ENCODE data around the gene FKTN.
"Not testable (repeated sequence)": the region's sequence is repeated elsewhere in the genome, so short reads cannot be mapped to it uniquely, and the experiment has no call there.

- not testable (repeated sequence) for TF ChIP-seq CTCF (IDR thresholded peaks at IDR 0.05); NFYB (CRISPR knock-in tag; conservative IDR thresholded peaks at IDR 0.05; ENCODE audit: low read depth); SP1 (CRISPR knock-in tag; conservative IDR thresholded peaks at IDR 0.05); ZNF232 (CRISPR knock-in tag; IDR thresholded peaks at IDR 0.05); NR2C2 (CRISPR knock-in tag; IDR thresholded peaks at IDR 0.05); FOXJ3 (CRISPR knock-in tag; IDR thresholded peaks at IDR 0.05; ENCODE audit: borderline replicate concordance); FOXP4 (CRISPR knock-in tag; IDR thresholded peaks at IDR 0.05); RELA (CRISPR knock-in tag; IDR thresholded peaks at IDR 0.05; ENCODE audit: borderline replicate concordance); ATF2 (CRISPR knock-in tag; IDR thresholded peaks at IDR 0.05; ENCODE audit: borderline replicate concordance, low read depth); IRF2 (CRISPR knock-in tag; IDR thresholded peaks at IDR 0.05; ENCODE audit: borderline replicate concordance, low read depth); PRRX2 (CRISPR knock-in tag; IDR thresholded peaks at IDR 0.05); ZBTB43 (CRISPR knock-in tag; IDR thresholded peaks at IDR 0.05); ZNF416 (CRISPR knock-in tag; IDR thresholded peaks at IDR 0.05); ZNF263 (CRISPR knock-in tag; IDR thresholded peaks at IDR 0.05; ENCODE audit: low read depth)
These were observed 38.1 kb upstream of the FKTN start for GRCh38 chr9:105519710-105520369.

Data from WTC11 (cell line).